K562 (cell line): Measurements from ENCODE around the gene NRM. TPM values are rescaled to one million over a fixed set of nuclear protein-coding genes. Genes with fewer than 3 reads are reported as not detected.

Experiments used
- ATAC-seq: fragments of 200-7000 bp; cut with Tn5 transposase; 3 replicates; pipeline ENCODE4 v1.9.1; 2020; ENCODE audit warnings: moderate library complexity
- BruUV-seq: library from RNA; stranded (reverse); fragments of 400-500 nt; replicated peaks from 2 replicates; lab custom pipeline; 2021; lab: Mats Ljungman, UMichigan
- CTCF ChIA-PET: fragments of 300-600 bp; formaldehyde crosslinking; extraction: SDS; loops from one replicate; lab custom pipeline; 2021; ENCODE audit warnings: low intra/inter-chr PET ratio; lab: Yijun Ruan, JAX
- POLR2A ChIA-PET: fragments of 300-600, 350-650 bp; sonication (Branson Sonifier 250); formaldehyde crosslinking; extraction: SDS; loops from one replicate; lab custom pipeline; 2021; ENCODE audit warnings: antibody characterized with exemption, inconsistent platforms; lab: Yijun Ruan, JAX
- DNase-seq, 4 experiments: peaks; one replicate each; pipeline versions ENCODE4 v3.0.0 to v3.0.0-alpha.2; 2011 to 2018; ENCODE audit warnings: low spot score in 3 of 4, mixed read lengths in 3 of 4; ENCODE audit errors: extremely low read depth in 1 of 4
- FAIRE-seq: peaks from 2 replicates; lab custom pipeline; 2011; peaks lifted over from hg19 to GRCh38; lab: Jason Lieb, UNC
- H2AFZ ChIP-seq: 2 replicates; pipeline ENCODE4 v1.6.0; 2011; ENCODE audit warnings: low read depth, low read length, control low read depth, inconsistent platforms
- H3K27ac ChIP-seq: fragments of 200-600 bp; 3 replicates; pipeline ENCODE4 v1.8.0; 2011; ENCODE audit warnings: low read depth, mild to moderate bottlenecking, control low read depth, inconsistent platforms, low read length, moderate library complexity, mixed read lengths; ENCODE audit errors: extremely low read depth
- H3K27me3 ChIP-seq, 2 experiments: fragments of 300-600 bp in 1 of 2; 2 replicates in 1 of 2; 3 replicates in 1 of 2; pipeline versions ENCODE4 v1.6.0 to v1.8.0; 2011; ENCODE audit warnings: inconsistent platforms in 2 of 2, low read length in 2 of 2, mild to moderate bottlenecking in 1 of 2, mixed read lengths in 1 of 2, moderate library complexity in 1 of 2; ENCODE audit not compliant: control insufficient read depth in 2 of 2, insufficient read depth in 2 of 2
- H3K36me3 ChIP-seq: fragments of 300-600 bp; 3 replicates; pipeline ENCODE4 v1.8.0; 2011; ENCODE audit warnings: mild to moderate bottlenecking, low read length, inconsistent platforms; ENCODE audit not compliant: control insufficient read depth, insufficient read depth
- H3K4me1 ChIP-seq, 2 experiments: fragments of 200-600 bp in 1 of 2; replicated peaks in 1 of 2; 2 replicates in 1 of 2; 3 replicates in 1 of 2; pipeline versions ENCODE4 v1.5.1 to v1.8.0; 2011; ENCODE audit warnings: inconsistent platforms in 2 of 2, low read length in 2 of 2, mild to moderate bottlenecking in 1 of 2, mixed read lengths in 1 of 2, moderate library complexity in 1 of 2; ENCODE audit not compliant: control insufficient read depth in 2 of 2, insufficient read depth in 2 of 2
- H3K4me2 ChIP-seq: 2 replicates; pipeline ENCODE4 v1.6.1; 2011; ENCODE audit warnings: low read length, control low read depth, inconsistent platforms, mixed read lengths; ENCODE audit not compliant: insufficient read depth
- H3K4me3 ChIP-seq: fragments of 200-600 bp; sonication (generic), shearing (Covaris generic); 2 replicates; pipeline ENCODE4 v1.5.1; 2016; ENCODE audit warnings: control low read depth, inconsistent platforms
- H3K79me2 ChIP-seq: fragments of 200-600 bp; 3 replicates; pipeline ENCODE4 v1.8.0; 2011; ENCODE audit warnings: low read length, inconsistent platforms; ENCODE audit not compliant: control insufficient read depth, insufficient read depth
- H3K9ac ChIP-seq, 2 experiments: 2 replicates each; pipeline versions ENCODE4 v1.6.0 to v1.6.1; 2011; ENCODE audit warnings: low read depth in 2 of 2, low read length in 2 of 2, control low read depth in 1 of 2, inconsistent platforms in 1 of 2, mild to moderate bottlenecking in 1 of 2, mixed read lengths in 1 of 2; ENCODE audit not compliant: insufficient read depth in 1 of 2
- H3K9me1 ChIP-seq: one replicate; pipeline ENCODE4 v1.6.0; 2011; ENCODE audit warnings: inconsistent platforms, mild to moderate bottlenecking, low read length, moderate library complexity; ENCODE audit not compliant: control insufficient read depth, insufficient read depth
- H3K9me3 ChIP-seq: replicated peaks from 2 replicates; pipeline ENCODE4 v1.5.1; 2011; ENCODE audit warnings: low read depth, low read length, inconsistent platforms; ENCODE audit not compliant: control insufficient read depth, insufficient read depth
- H4K20me1 ChIP-seq: replicated peaks from 2 replicates; pipeline ENCODE4 v1.6.1; 2011; ENCODE audit warnings: low read length, inconsistent platforms, mixed read lengths; ENCODE audit not compliant: control insufficient read depth, insufficient read depth
- ARID2 ChIP-seq: fragments of 450-650 bp; IDR thresholded peaks from 2 replicates; pipeline ENCODE4 v1.6.1; 2017; ENCODE audit warnings: antibody characterized with exemption, mild to moderate bottlenecking
- CTBP1 ChIP-seq: fragments of 450-650 bp; IDR thresholded peaks from 2 replicates; pipeline ENCODE4 v1.6.1; 2016; ENCODE audit warnings: borderline replicate concordance
- DPF2 ChIP-seq: fragments of 450-650 bp; IDR thresholded peaks from 2 replicates; pipeline ENCODE4 v1.6.1; 2016
- HDGF ChIP-seq: fragments of 450-650 bp; IDR thresholded peaks from 2 replicates; pipeline ENCODE4 v1.6.1; 2016
- PTBP1 ChIP-seq: fragments of 200-400 bp; formaldehyde crosslinking; IDR thresholded peaks from 2 replicates; pipeline ENCODE4 v1.6.1; 2017; ENCODE audit warnings: low read depth, low read length
- STAG1 ChIP-seq: sonication (generic); formaldehyde crosslinking; IDR thresholded peaks from 2 replicates; pipeline ENCODE4 v1.5.0; 2020; ENCODE audit warnings: missing genetic modification reagents, borderline replicate concordance
- TBL1XR1 ChIP-seq, 2 experiments: IDR thresholded peaks; 2 replicates each; pipeline ENCODE4 v1.6.1; 2012; ENCODE audit warnings: improper control_type of control experiment in 2 of 2, low read length in 2 of 2, mild to moderate bottlenecking in 1 of 2
- TEAD4 ChIP-seq, 2 experiments: sonication (generic) in 1 of 2; formaldehyde crosslinking in 1 of 2; IDR thresholded peaks; 2 replicates each; pipeline versions ENCODE4 v1.6.1 to v1.8.0; 2012 to 2022; ENCODE audit warnings: borderline replicate concordance in 1 of 2, inconsistent platforms in 1 of 2, low read length in 1 of 2, mild to moderate bottlenecking in 1 of 2, missing genetic modification reagents in 1 of 2
- ZBTB7A ChIP-seq: IDR thresholded peaks from 2 replicates; pipeline ENCODE4 v1.6.1; 2011; ENCODE audit warnings: low read depth, mild to moderate bottlenecking, low read length, moderate library complexity, borderline replicate concordance; ENCODE audit not compliant: control insufficient read depth
- WGBS: fragments of 100-300 bp; shearing (Covaris generic); methylation state at CpG from one replicate; pipeline ENCODE4 v1.1.6; 2016; ENCODE audit warnings: low coverage, mixed read lengths; ENCODE audit not compliant: insufficient coverage; ENCODE audit errors: missing lambda C conversion rate; 5-methylcytosine and 5-hydroxymethylcytosine counted together
- in situ Hi-C: fragments of 300-500 bp; cut with MboI; formaldehyde crosslinking; loops from 4 replicates; pipeline ENCODE4 v1.15.0; 2018; ENCODE audit warnings: inconsistent platforms, mixed read lengths
- intact Hi-C: fragments of 100-400 bp; cut with micrococcal nuclease; formaldehyde crosslinking; loops from 2 replicates; pipeline ENCODE4 v1.14.2; 2022
- polyA plus RNA-seq, 8 experiments: library from polyadenylated mRNA; depleted of rRNA in 4 of 8; stranded (reverse) in 5 of 8; unstranded in 3 of 8; fragments of >200 nt; fragmentation: Nextera tagmentation in 2 of 8; fragmentation: Illumina TruSeq in 1 of 8; extraction: Ambion mirVana in 2 of 8; extraction: Trizol in 1 of 8; gene quantifications; 2 replicates each; pipeline versions ENCODE4 v1.2.1 to v1.2.3, GENCODE V29; 2011 to 2014; ENCODE audit warnings: inconsistent platforms in 1 of 8, missing spikeins in 1 of 8
- total RNA-seq, 7 experiments: library from RNA; depleted of rRNA in 6 of 7; stranded (reverse); fragments of >200 nt in 6 of 7; fragmentation: Illumina TruSeq in 2 of 7; extraction: Trizol in 2 of 7; gene quantifications; 2 replicates each; pipeline versions ENCODE4 v1.2.1 to v1.2.3, GENCODE V29; 2011 to 2021; ENCODE audit warnings: low replicate concordance in 1 of 7
- TF ChIP-seq, protein P1 (sequence below): sonication (generic); formaldehyde crosslinking; IDR thresholded peaks from 2 replicates; pipeline ENCODE4 v1.8.0; 2022; ENCODE audit warnings: missing genetic modification reagents, mild to moderate bottlenecking, moderate library complexity, borderline replicate concordance
- TF ChIP-seq, protein P2 (sequence below): IDR thresholded peaks from 2 replicates; pipeline ENCODE4 v1.6.1; 2011; ENCODE audit warnings: borderline replicate concordance, low read depth, mild to moderate bottlenecking, moderate library complexity, low read length; ENCODE audit not compliant: insufficient read depth, poor library complexity, severe bottlenecking
- TF ChIP-seq, protein P3 (sequence below): sonication (generic); formaldehyde crosslinking; IDR thresholded peaks from 2 replicates; pipeline ENCODE4 v1.8.0; 2022; ENCODE audit warnings: mild to moderate bottlenecking, low read depth, missing genetic modification reagents

The NRM gene
- total and polyA plus RNA-seq, 9 of the 15 experiments (the other 6 are each of a cell fraction or from before 2014, with no cell fraction given): 9.7 to 58.2 (median 18.1) TPM

DNA sequence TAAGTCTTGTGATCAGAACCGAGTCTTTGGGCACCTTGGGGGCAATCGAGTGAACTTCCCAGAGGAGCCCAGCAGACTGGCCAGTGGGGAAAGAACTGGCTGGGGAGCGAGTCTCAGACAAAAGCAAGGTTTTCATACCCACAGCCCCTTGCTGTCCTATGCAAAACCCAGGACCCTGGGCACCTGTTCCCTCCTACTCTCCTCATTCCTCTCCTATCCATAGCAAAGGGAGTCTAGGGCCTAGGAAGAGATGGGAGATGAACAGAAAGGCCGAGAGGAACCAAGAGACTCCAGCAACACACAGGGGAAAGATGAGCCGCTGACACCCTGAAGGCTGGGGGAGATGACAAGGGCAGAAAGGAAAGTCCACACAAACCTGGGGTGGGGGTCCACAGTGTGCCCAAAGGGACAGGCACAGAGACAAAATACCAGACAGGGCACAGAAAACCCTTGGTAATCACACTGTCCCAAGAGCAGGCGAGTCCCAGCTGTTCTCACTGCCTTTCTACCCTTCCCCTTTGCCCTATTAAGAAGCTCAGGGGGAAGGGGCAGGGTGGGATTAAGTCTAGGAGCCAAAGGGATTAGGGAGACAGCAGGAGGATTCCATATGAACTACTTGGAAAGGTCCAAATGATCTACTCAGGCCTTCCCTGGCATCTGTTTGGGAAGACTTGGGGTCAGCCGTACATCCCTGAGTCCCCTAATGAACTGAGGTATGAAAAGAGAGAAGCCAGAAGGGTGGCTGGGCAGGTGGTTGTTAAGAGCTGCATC, 10.8 kb downstream of the NRM start (continued):
- TF ChIP-seq, protein P1, sequence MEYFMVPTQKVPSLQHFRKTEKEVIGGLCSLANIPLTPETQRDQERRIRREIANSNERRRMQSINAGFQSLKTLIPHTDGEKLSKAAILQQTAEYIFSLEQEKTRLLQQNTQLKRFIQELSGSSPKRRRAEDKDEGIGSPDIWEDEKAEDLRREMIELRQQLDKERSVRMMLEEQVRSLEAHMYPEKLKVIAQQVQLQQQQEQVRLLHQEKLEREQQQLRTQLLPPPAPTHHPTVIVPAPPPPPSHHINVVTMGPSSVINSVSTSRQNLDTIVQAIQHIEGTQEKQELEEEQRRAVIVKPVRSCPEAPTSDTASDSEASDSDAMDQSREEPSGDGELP (CRISPR knock-in tag): peak; percentile 28; the same call in 1 of the 2 replicates
- TF ChIP-seq ZBTB7A (0 out of 2 replicates have a peak, but pooled peaks have one; percentile 12), STAG1 (CRISPR knock-in tag) (no peak)

DNA sequence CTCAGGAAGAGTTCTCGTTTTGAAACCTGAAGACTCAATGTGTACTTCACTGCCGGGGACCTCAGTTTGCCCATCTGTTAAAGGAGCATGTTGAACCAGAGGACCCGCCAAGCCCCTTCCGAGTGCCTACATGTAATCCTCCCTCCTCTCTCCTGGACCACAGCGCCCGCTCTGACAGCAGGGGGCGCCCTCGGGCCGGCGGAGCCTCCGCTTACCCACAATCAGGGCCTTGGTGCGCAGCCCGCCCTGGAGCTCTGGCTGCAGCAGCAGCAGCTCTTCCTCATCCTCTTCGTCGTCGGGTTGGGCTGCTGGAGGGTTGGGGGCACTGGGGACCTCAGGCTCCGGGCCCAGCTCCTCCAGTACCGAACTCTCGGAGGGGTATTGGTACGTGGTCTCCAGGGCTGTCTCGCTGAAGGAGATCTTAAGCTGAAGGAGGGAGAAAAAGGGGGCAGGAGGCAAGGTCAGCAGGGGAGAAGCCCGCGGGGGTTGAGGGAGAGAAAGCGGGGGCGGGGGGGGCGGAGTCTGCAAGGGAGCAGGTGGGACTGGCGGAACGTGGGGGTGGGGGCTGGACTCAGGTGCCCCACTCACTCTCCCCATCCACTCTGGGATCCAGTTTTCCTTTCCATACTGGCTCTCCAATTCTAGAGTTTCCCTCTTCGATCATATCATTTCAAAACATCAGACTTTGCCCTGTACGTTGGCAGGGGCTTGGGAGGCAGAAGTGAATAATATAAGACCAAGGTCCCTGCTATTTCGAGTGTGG, 11.6 kb downstream of the NRM start:
- CTCF ChIA-PET: interaction anchor here (0.5 to 6.1 kb wide), 8 partner anchors 40 to 401 kb away, joined by 3 to 92 read pairs (median 5); partner anchors contain the start of genes TUBB and VARS2
- Histone ChIP-seq H2AFZ (0 out of 2 replicates have a peak overlapping the region, but pooled peaks have one; percentile 22), H3K9me3 (no peaks in the 10 kb centered on the region), H3K27ac (no peak overlapping the region), H3K36me3 (peaks cover 46% of the 10 kb centered on the region), H4K20me1 (no peaks in the 10 kb centered on the region; the same call in 1 of the 2 replicates), H3K9ac (peak overlapping the region; percentile 16 to 76; a peak in 3 of 4 replicates), H3K79me2 (peaks cover 55% of the 10 kb centered on the region), H3K9me1 (no peaks in the 10 kb centered on the region), H3K27me3 (no peaks in the 10 kb centered on the region), H3K4me3 (peak overlapping the region; percentile 1; the same call in 1 of the 2 replicates), H3K4me1 (peaks cover 29 to 48% of the 10 kb centered on the region in 2 experiments), H3K4me2 (peak overlapping the region; percentile 64)
- in situ Hi-C loops (loop anchor here (10.0 kb wide), 2 partner anchors 46 to 406 kb away; partner anchors contain the start of gene TUBB), intact Hi-C loops (loop anchor here (1.0 to 2.0 kb wide), 3 partner anchors 43 to 198 kb away; no protein-coding TSS in a partner anchor)
- ATAC-seq (peak; percentile 79), FAIRE-seq (peak; percentile 84), DNase-seq (peak; percentile 81 to 95 (median 87))
- BruUV-seq: no TSS peak
- POLR2A ChIA-PET: interaction anchor here (0.5 to 7.0 kb wide), 14 partner anchors 9 to 703 kb away, joined by 3 to 118 read pairs (median 4); partner anchors contain the start of genes MDC1 and TUBB
- WGBS: 9% methylated on average over 27 of the region's 31 CpGs
- TF ChIP-seq HDGF (peak; percentile 87; the same call in 1 of the 2 replicates), PTBP1 (no peak), TEAD4 (IDR thresholded peaks at IDR 0.05; ENCODE audit: low read length) (0 out of 2 replicates have a peak, but pooled peaks have one; percentile 22), TEAD4 (CRISPR knock-in tag; IDR thresholded peaks at IDR 0.05; ENCODE audit: borderline replicate concordance) (no peak), DPF2 (peak; percentile 20; the same call in 1 of the 2 replicates), ARID2 (peak; percentile 99), TBL1XR1 (IDR thresholded peaks at IDR 0.05; ENCODE audit: low read length in 2 of 2) (peak in 1 of 2 experiments; percentile 72; a peak in 1 of 4 replicates), CTBP1 (peak; percentile 75; the same call in 1 of the 2 replicates)
- TF ChIP-seq, protein P2, sequence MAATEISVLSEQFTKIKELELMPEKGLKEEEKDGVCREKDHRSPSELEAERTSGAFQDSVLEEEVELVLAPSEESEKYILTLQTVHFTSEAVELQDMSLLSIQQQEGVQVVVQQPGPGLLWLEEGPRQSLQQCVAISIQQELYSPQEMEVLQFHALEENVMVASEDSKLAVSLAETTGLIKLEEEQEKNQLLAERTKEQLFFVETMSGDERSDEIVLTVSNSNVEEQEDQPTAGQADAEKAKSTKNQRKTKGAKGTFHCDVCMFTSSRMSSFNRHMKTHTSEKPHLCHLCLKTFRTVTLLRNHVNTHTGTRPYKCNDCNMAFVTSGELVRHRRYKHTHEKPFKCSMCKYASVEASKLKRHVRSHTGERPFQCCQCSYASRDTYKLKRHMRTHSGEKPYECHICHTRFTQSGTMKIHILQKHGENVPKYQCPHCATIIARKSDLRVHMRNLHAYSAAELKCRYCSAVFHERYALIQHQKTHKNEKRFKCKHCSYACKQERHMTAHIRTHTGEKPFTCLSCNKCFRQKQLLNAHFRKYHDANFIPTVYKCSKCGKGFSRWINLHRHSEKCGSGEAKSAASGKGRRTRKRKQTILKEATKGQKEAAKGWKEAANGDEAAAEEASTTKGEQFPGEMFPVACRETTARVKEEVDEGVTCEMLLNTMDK: peak; percentile 84
- TF ChIP-seq, protein P3, sequence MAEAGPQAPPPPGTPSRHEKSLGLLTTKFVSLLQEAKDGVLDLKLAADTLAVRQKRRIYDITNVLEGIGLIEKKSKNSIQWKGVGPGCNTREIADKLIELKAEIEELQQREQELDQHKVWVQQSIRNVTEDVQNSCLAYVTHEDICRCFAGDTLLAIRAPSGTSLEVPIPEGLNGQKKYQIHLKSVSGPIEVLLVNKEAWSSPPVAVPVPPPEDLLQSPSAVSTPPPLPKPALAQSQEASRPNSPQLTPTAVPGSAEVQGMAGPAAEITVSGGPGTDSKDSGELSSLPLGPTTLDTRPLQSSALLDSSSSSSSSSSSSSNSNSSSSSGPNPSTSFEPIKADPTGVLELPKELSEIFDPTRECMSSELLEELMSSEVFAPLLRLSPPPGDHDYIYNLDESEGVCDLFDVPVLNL: no peak
